Loucy (cell line): ENCODE measurements around the gene RAB33A.

Experiments
- EZH2phosphoT487 ChIP-seq: fragments of 200-600 bp; IDR thresholded peaks from 2 replicates; pipeline ENCODE4 v1.6.1; 2018; ENCODE audit warnings: antibody characterized with exemption, mild to moderate bottlenecking, moderate library complexity, borderline replicate concordance
- TF ChIP-seq, protein P1 (sequence below): fragments of 200-600 bp; sonication (generic); conservative IDR thresholded peaks from 2 replicates; pipeline ENCODE4 v1.5.1; 2014; ENCODE audit warnings: mild to moderate bottlenecking, antibody characterized with exemption, low read length

DNA sequence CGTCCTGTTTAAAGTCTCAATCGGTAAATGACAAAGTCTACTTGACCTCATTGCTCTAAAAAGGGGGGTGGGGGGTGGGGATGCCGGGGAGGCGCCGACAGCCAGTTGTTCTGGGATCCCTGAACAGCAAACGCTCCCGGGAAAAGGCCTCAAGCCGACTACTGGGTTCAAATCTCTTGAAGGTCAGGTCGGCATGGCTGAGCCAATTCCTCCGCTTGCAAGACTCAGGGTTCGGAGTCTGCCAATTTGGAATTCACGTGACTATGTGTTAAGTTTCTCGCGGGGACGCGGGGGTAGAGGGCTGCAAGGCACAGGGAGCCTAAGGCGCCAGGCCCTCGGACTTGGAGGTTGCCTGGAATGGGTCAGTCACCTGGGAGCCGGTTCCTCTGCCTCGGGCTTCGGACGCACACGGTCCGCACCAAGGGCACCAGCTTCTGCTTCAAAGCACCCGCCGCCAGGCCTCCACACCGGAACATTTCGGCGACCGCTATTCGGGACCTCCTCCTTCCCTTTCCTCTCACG is 6.5 kb upstream of the RAB33A start:
- TF ChIP-seq, protein P1, sequence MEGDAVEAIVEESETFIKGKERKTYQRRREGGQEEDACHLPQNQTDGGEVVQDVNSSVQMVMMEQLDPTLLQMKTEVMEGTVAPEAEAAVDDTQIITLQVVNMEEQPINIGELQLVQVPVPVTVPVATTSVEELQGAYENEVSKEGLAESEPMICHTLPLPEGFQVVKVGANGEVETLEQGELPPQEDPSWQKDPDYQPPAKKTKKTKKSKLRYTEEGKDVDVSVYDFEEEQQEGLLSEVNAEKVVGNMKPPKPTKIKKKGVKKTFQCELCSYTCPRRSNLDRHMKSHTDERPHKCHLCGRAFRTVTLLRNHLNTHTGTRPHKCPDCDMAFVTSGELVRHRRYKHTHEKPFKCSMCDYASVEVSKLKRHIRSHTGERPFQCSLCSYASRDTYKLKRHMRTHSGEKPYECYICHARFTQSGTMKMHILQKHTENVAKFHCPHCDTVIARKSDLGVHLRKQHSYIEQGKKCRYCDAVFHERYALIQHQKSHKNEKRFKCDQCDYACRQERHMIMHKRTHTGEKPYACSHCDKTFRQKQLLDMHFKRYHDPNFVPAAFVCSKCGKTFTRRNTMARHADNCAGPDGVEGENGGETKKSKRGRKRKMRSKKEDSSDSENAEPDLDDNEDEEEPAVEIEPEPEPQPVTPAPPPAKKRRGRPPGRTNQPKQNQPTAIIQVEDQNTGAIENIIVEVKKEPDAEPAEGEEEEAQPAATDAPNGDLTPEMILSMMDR, result no peak
- TF ChIP-seq EZH2phosphoT487, result no peak
